H1 (cell line): ENCODE data around the gene MIPOL1. TPM values are rescaled to one million over a fixed set of nuclear protein-coding genes. Genes with fewer than 3 reads are reported as not detected.

Source experiments
- BRCA1 ChIP-seq: IDR thresholded peaks from 2 replicates; pipeline ENCODE4 v1.6.1; 2012; ENCODE audit warnings: low read depth, low read length, improper control_type of control experiment
- GABPA ChIP-seq: IDR thresholded peaks from 2 replicates; pipeline ENCODE4 v1.6.1; 2011; ENCODE audit warnings: mild to moderate bottlenecking, low read length, moderate library complexity, borderline replicate concordance; ENCODE audit not compliant: insufficient read depth
- JUND ChIP-seq: IDR thresholded peaks from 2 replicates; pipeline ENCODE4 v1.6.1; 2011; ENCODE audit warnings: mild to moderate bottlenecking, improper control_type of control experiment, low read length
- KDM1A ChIP-seq: fragments of 200-600, 300-600 bp; sonication (generic); IDR thresholded peaks from 2 replicates; pipeline ENCODE4 v1.7.1; 2016; ENCODE audit warnings: mild to moderate bottlenecking, low read length, borderline replicate concordance
- RFX5 ChIP-seq: IDR thresholded peaks from 2 replicates; pipeline ENCODE4 v1.6.1; 2011; ENCODE audit warnings: low read depth, low read length, improper control_type of control experiment, borderline replicate concordance
- polyA plus RNA-seq, 7 experiments: library from polyadenylated mRNA; depleted of rRNA in 3 of 7; stranded (reverse) in 5 of 7; unstranded in 2 of 7; fragments of >200 nt in 5 of 7; fragments of 200-250 nt in 2 of 7; gene quantifications; 1 replicate in 5 of 7; 2 replicates in 1 of 7; 4 replicates in 1 of 7; pipeline versions ENCODE4 v1.2.1 to v1.2.3, GENCODE V29; 2011 to 2013; ENCODE audit warnings: missing spikeins in 2 of 7, mixed read lengths in 2 of 7
- total RNA-seq: library from RNA; stranded (reverse); fragmentation: NEBNext Ultra II Directional; extraction: Animal tissue kit (Norgen Biotek cat#: 25700); gene quantifications from 2 replicates; pipeline ENCODE4 v1.2.1, GENCODE V29; 2021
- TF ChIP-seq, protein P1 (sequence below): IDR thresholded peaks from 2 replicates; pipeline ENCODE4 v1.6.1; 2012; ENCODE audit warnings: inconsistent platforms

Gene MIPOL1
- total and polyA plus RNA-seq, 2 of the 8 experiments (the other 6 are each of a cell fraction or from before 2014, with no cell fraction given), result 2.8 to 23.9 TPM

GRCh38 chr14:37466623-37467088 is 268.9 kb downstream of the MIPOL1 start (continued):
- TF ChIP-seq BRCA1, result no peak
- TF ChIP-seq, protein P1, sequence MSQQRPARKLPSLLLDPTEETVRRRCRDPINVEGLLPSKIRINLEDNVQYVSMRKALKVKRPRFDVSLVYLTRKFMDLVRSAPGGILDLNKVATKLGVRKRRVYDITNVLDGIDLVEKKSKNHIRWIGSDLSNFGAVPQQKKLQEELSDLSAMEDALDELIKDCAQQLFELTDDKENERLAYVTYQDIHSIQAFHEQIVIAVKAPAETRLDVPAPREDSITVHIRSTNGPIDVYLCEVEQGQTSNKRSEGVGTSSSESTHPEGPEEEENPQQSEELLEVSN, result no peak
- no peak for TF ChIP-seq JUND
- TF ChIP-seq KDM1A, result no peak
- TF ChIP-seq GABPA, result no peak
- no peak for TF ChIP-seq RFX5
